BLaER1 treated with 17β-estradiol and CSF1 and Interleukin-3, amounts not matched to agents 10 nM and 100 nM (cell line): Measurements from ENCODE around the gene SORBS1.

Source experiments
- H3K27ac ChIP-seq, 11 experiments: shearing (Covaris generic); formaldehyde crosslinking; 2 replicates each; pipeline ENCODE4 v1.8.1; 2022
- H3K27me3 ChIP-seq, 11 experiments: shearing (Covaris generic); formaldehyde crosslinking; 2 replicates each; pipeline ENCODE4 v1.8.1; 2022
- H3K36me3 ChIP-seq, 11 experiments: shearing (Covaris generic); formaldehyde crosslinking; 2 replicates each; pipeline ENCODE4 v1.8.1; 2022
- H3K4me1 ChIP-seq, 10 experiments: shearing (Covaris generic); formaldehyde crosslinking; 2 replicates each; pipeline ENCODE4 v1.8.1; 2022
- H3K4me2 ChIP-seq, 11 experiments: shearing (Covaris generic); formaldehyde crosslinking; 2 replicates each; pipeline ENCODE4 v1.8.1; 2022
- H3K4me3 ChIP-seq, 10 experiments: shearing (Covaris generic); formaldehyde crosslinking; 2 replicates each; pipeline ENCODE4 v1.8.1; 2022
- H3K9ac ChIP-seq, 11 experiments: shearing (Covaris generic); formaldehyde crosslinking; 2 replicates each; pipeline ENCODE4 v1.8.1; 2022
- H3K9me3 ChIP-seq, 11 experiments: shearing (Covaris generic); formaldehyde crosslinking; replicated peaks in 1 of 11; 2 replicates each; pipeline ENCODE4 v1.8.1; 2022
- H4K20me1 ChIP-seq, 11 experiments: shearing (Covaris generic); formaldehyde crosslinking; 2 replicates each; pipeline ENCODE4 v1.8.1; 2022
- Cebpa-rat ChIP-seq, 11 experiments: shearing (Covaris generic); IDR thresholded peaks; 2 replicates each; pipeline ENCODE4 v1.8.1; 2022

The SORBS1 gene

DNA sequence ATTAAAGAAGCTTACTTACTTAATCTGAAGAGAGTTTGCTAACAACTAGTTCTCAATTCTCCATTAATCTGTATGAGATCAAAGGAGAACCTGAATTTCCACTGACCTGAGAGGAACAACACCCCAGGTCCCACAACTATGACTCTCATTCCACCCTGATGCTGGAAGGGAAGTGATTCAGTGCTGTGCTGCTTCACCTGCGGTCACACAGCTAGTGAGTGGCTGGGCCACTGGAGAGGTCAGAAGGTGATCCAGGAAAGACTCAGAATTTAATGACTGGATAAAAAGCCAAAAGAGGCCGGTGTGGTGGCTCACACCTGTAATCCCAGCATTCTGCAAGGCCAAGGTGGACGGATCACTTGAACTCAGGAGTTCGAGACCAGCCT, 23.6 kb downstream of the SORBS1 start:
- Histone ChIP-seq H3K36me3 (no peaks in the 10 kb centered on the region), H3K4me1 (peaks cover 0 to 2% (median 0%) of the 10 kb centered on the region in 10 experiments; a peak in 6 of 20 replicates), H3K9me3 (no peaks in the 10 kb centered on the region), H3K4me3 (no peak overlapping the region), H4K20me1 (no peaks in the 10 kb centered on the region), H3K27me3 (no peaks in the 10 kb centered on the region), H3K9ac (no peak overlapping the region), H3K4me2 (no peak overlapping the region), H3K27ac (no peak overlapping the region)
- TF ChIP-seq Cebpa-rat (IDR thresholded peaks at IDR 0.05) = no peak

DNA sequence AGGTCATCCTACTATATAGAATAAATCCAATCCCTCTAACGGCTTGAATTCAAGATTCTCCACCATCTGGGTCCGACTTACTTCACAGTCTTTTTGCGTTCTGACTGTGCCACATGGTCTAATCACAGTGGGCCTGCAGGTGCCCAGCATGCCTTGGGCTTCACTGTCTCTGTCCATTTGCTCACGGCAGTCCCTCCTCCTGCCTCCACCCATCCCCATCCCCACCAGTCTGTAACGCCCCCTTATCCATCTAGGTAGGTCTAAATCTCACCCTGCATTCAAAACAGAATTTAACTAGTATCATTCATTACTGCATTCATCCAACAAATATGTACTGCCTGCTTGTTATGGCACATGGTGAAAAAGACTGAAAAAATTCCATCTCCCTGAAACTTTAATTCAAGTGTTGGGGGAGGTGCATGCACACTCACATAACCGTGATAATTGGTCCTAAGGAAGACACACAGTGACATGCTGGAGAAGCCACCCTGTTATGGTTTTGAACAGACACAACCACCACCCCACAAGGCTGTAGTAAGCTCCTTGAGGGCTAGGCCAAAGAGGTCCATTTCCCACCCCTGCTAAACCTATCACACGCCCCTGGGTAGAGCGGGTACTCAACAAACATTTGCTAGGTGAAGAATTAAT, 24.2 kb downstream of the SORBS1 start:
- no peak overlapping the region for H3K27ac ChIP-seq

GRCh38 chr10:95536017-95536416, 25.2 kb downstream of the SORBS1 start:
- Histone ChIP-seq H3K27ac (no peak overlapping the region), H3K4me2 (no peak overlapping the region), H4K20me1 (no peaks in the 10 kb centered on the region), H3K9ac (no peak overlapping the region), H3K36me3 (no peaks in the 10 kb centered on the region), H3K4me3 (no peak overlapping the region), H3K4me1 (peaks cover 5 to 14% (median 11%) of the 10 kb centered on the region in 10 experiments; a peak in 16 of 20 replicates), H3K9me3 (no peaks in the 10 kb centered on the region), H3K27me3 (no peaks in the 10 kb centered on the region)
- no peak for TF ChIP-seq Cebpa-rat (IDR thresholded peaks at IDR 0.05)

More for the DNA sequence above, 24.2 kb downstream of the SORBS1 start:
- peaks cover 2 to 7% (median 5%) of the 10 kb centered on the region in 10 experiments; a peak in 16 of 20 replicates for H3K4me1 ChIP-seq
- no peak for TF ChIP-seq Cebpa-rat (IDR thresholded peaks at IDR 0.05)
- no peaks in the 10 kb centered on the region for H3K9me3 ChIP-seq
- no peaks in the 10 kb centered on the region for H3K36me3 ChIP-seq
- H3K4me3 ChIP-seq = no peak overlapping the region
- no peaks in the 10 kb centered on the region for H3K27me3 ChIP-seq
- H3K9ac ChIP-seq = no peak overlapping the region
- H4K20me1 ChIP-seq = no peaks in the 10 kb centered on the region
- no peak overlapping the region for H3K4me2 ChIP-seq

GRCh38 chr10:95535526-95535925, 25.6 kb downstream of the SORBS1 start:
- TF ChIP-seq Cebpa-rat (IDR thresholded peaks at IDR 0.05) = no peak
- Histone ChIP-seq H4K20me1 (no peaks in the 10 kb centered on the region), H3K36me3 (no peaks in the 10 kb centered on the region), H3K9ac (no peak overlapping the region), H3K9me3 (no peaks in the 10 kb centered on the region), H3K27me3 (no peaks in the 10 kb centered on the region), H3K4me2 (no peak overlapping the region), H3K4me1 (peaks cover 5 to 14% (median 11%) of the 10 kb centered on the region in 10 experiments; a peak in 16 of 20 replicates), H3K4me3 (no peak overlapping the region), H3K27ac (no peak overlapping the region)

- no peak overlapping the region for H3K4me2 ChIP-seq
- H3K4me1 ChIP-seq = peaks cover 5 to 14% (median 11%) of the 10 kb centered on the region in 10 experiments; a peak in 16 of 20 replicates
- no peaks in the 10 kb centered on the region for H3K36me3 ChIP-seq
- H3K27me3 ChIP-seq = no peaks in the 10 kb centered on the region
- no peak for TF ChIP-seq Cebpa-rat (IDR thresholded peaks at IDR 0.05)
- no peak overlapping the region for H3K4me3 ChIP-seq
- H3K9ac ChIP-seq = no peak overlapping the region
- no peaks in the 10 kb centered on the region for H4K20me1 ChIP-seq
- H3K27ac ChIP-seq = no peak overlapping the region
- H3K9me3 ChIP-seq = no peaks in the 10 kb centered on the region
Measured at GRCh38 chr10:95533590-95533989, 27.6 kb downstream of the SORBS1 start.

- Histone ChIP-seq H3K4me1 (peaks cover 5 to 19% (median 13%) of the 10 kb centered on the region in 10 experiments; a peak in 16 of 20 replicates), H4K20me1 (no peaks in the 10 kb centered on the region), H3K27ac (no peak overlapping the region), H3K36me3 (no peaks in the 10 kb centered on the region), H3K4me3 (no peak overlapping the region), H3K9ac (no peak overlapping the region), H3K9me3 (no peaks in the 10 kb centered on the region), H3K4me2 (peak overlapping the region in 10 of 11 experiments; percentile 14 to 64 (median 36); a peak in 14 of 22 replicates), H3K27me3 (no peaks in the 10 kb centered on the region)
- no peak for TF ChIP-seq Cebpa-rat (IDR thresholded peaks at IDR 0.05)
Measured at GRCh38 chr10:95532536-95532935, 28.6 kb downstream of the SORBS1 start.

GRCh38 chr10:95531994-95532399, 29.2 kb downstream of the SORBS1 start:
- no peak for TF ChIP-seq Cebpa-rat (IDR thresholded peaks at IDR 0.05)
- H3K27ac ChIP-seq = 0 out of 22 replicates have a peak overlapping the region, but pooled peaks of 1 of the 11 experiments have one; percentile 30
- peaks cover 5 to 23% (median 16%) of the 10 kb centered on the region in 10 experiments; a peak in 16 of 20 replicates for H3K4me1 ChIP-seq

DNA sequence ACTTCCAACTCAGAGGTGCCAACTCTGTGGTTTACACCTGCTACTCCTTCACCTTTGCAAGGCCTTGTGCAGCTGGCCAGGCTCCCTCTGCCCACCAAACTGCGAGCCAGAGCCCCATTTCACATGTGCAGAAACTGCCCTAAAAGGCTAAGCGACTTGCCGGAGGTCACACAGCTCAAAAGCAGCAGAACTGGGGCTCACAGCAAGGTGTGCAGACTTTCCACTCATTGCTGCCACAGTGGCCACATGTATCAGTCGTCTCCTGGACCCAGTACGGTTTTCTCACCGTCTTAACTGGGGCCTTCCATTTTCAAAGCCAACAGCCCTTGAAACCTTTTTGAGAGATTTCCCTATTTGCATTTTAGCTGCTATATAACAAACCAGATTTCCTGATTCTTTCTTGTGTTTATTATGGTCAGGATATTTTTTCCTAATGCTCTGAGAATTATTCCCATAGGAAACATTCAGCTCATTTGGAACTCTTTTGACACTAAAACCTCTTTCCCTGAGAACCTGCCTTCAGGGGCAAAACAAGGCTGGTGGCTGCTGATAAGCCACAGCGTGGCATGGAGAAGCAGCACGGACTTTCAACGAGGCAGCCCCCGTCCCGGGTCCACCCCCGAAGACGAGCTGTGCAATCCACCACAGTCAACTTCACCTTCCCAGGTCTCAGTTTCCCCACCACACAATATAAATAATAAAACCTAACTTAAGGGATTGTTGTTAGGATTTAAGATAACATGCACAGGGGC, 29.9 kb downstream of the SORBS1 start:
- H3K9ac ChIP-seq = no peak overlapping the region
- no peak for TF ChIP-seq Cebpa-rat (IDR thresholded peaks at IDR 0.05)
- H3K4me1 ChIP-seq = peaks cover 5 to 28% (median 17%) of the 10 kb centered on the region in 10 experiments; a peak in 17 of 20 replicates
- H3K4me3 ChIP-seq = no peak overlapping the region
- no peaks in the 10 kb centered on the region for H3K9me3 ChIP-seq
- H4K20me1 ChIP-seq = no peaks in the 10 kb centered on the region
- H3K36me3 ChIP-seq = no peaks in the 10 kb centered on the region
- H3K27ac ChIP-seq = no peak overlapping the region
- no peaks in the 10 kb centered on the region for H3K27me3 ChIP-seq
- H3K4me2 ChIP-seq = peak overlapping the region in 4 of 11 experiments; percentile 14 to 64 (median 38); a peak in 5 of 22 replicates

More at GRCh38 chr10:95531994-95532399, 29.2 kb downstream of the SORBS1 start:
- Histone ChIP-seq H3K9ac (no peak overlapping the region), H3K4me2 (peak overlapping the region; percentile 5 to 64 (median 33); a peak in 17 of 22 replicates), H3K27me3 (no peaks in the 10 kb centered on the region), H4K20me1 (no peaks in the 10 kb centered on the region), H3K36me3 (no peaks in the 10 kb centered on the region), H3K4me3 (no peak overlapping the region), H3K9me3 (no peaks in the 10 kb centered on the region)

DNA sequence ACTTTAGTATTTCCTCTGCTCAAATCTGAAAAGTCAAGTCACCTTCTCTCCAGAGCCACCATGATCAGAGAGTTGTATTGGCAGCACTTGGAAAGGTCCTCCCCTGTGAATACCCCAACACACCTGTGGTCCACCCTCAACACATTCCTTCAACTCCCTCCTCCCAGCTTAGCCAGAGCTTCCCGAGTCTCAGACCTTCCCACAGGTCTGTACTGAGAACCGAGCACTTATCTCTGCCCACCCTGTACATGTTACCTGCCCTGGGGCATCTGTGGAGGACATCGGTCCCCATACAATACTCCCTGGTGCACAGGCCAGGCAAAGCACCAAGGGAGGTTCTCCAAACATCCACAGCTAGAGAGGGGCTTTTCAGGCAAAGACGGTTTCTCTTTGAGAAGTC, 30.6 kb downstream of the SORBS1 start:
- Histone ChIP-seq H3K4me2 (no peak overlapping the region), H4K20me1 (no peaks in the 10 kb centered on the region), H3K27me3 (no peaks in the 10 kb centered on the region), H3K27ac (no peak overlapping the region), H3K36me3 (no peaks in the 10 kb centered on the region), H3K9ac (no peak overlapping the region), H3K4me3 (no peak overlapping the region), H3K9me3 (no peaks in the 10 kb centered on the region), H3K4me1 (peaks cover 5 to 35% (median 24%) of the 10 kb centered on the region in 10 experiments; a peak in 17 of 20 replicates)
- TF ChIP-seq Cebpa-rat (IDR thresholded peaks at IDR 0.05) = no peak
